HepG2 (cell line): ENCODE data around the gene CELSR3. TPM values are rescaled to one million over a fixed set of nuclear protein-coding genes. Genes with fewer than 3 reads are reported as not detected.

Source experiments
- ARHGAP35 ChIP-seq: sonication (generic); formaldehyde crosslinking; IDR thresholded peaks from 2 replicates; pipeline ENCODE4 v1.9.0; 2022; ENCODE audit warnings: mild to moderate bottlenecking, inconsistent platforms, moderate library complexity, missing genetic modification reagents, borderline replicate concordance
- BHLHE40 ChIP-seq: IDR thresholded peaks from 2 replicates; pipeline ENCODE4 v1.6.1; 2011; ENCODE audit warnings: low read length, improper control_type of control experiment
- BRF2 ChIP-seq: sonication (generic); formaldehyde crosslinking; IDR thresholded peaks from 2 replicates; pipeline ENCODE4 v1.8.1; 2022; ENCODE audit warnings: mild to moderate bottlenecking, missing genetic modification reagents
- FOXK2 ChIP-seq: fragments of 450-650 bp; IDR thresholded peaks from 2 replicates; pipeline ENCODE4 v1.6.1; 2016
- HOXA5 ChIP-seq: sonication (generic); formaldehyde crosslinking; IDR thresholded peaks from 2 replicates; pipeline ENCODE4 v1.4.0; 2020; ENCODE audit warnings: missing genetic modification reagents
- KDM2A ChIP-seq: sonication (generic); formaldehyde crosslinking; IDR thresholded peaks from 2 replicates; pipeline ENCODE4 v1.4.0; 2020; ENCODE audit warnings: low read depth, missing genetic modification reagents, borderline replicate concordance
- MED8 ChIP-seq: sonication (generic); formaldehyde crosslinking; IDR thresholded peaks from 2 replicates; pipeline ENCODE4 v1.8.1; 2023; ENCODE audit warnings: mild to moderate bottlenecking, missing genetic modification reagents; ENCODE audit not compliant: insufficient replicate concordance
- MYPOP ChIP-seq: sonication (generic); formaldehyde crosslinking; IDR thresholded peaks from 2 replicates; pipeline ENCODE4 v1.8.1; 2023; ENCODE audit warnings: mild to moderate bottlenecking, moderate library complexity, missing genetic modification reagents
- NR2F6 ChIP-seq, 2 experiments: IDR thresholded peaks; 2 replicates each; pipeline ENCODE4 v1.6.1; 2016; ENCODE audit warnings: antibody characterized with exemption in 1 of 2, mild to moderate bottlenecking in 1 of 2
- PRDM15 ChIP-seq: sonication (generic); formaldehyde crosslinking; IDR thresholded peaks from 2 replicates; pipeline ENCODE4 v1.4.0; 2020; ENCODE audit warnings: missing genetic modification reagents
- PRPF4 ChIP-seq: fragments of 200-400 bp; formaldehyde crosslinking; IDR thresholded peaks from 2 replicates; pipeline ENCODE4 v1.6.1; 2016; ENCODE audit warnings: low read length, low read depth; ENCODE audit not compliant: poor library complexity, severe bottlenecking
- SETDB1 ChIP-seq: sonication (generic); formaldehyde crosslinking; IDR thresholded peaks from 2 replicates; pipeline ENCODE4 v1.5.1; 2020; ENCODE audit warnings: missing genetic modification reagents, mild to moderate bottlenecking, borderline replicate concordance
- SOX6 ChIP-seq, 2 experiments: fragments of 450-650 bp in 1 of 2; sonication (generic) in 1 of 2; formaldehyde crosslinking in 1 of 2; IDR thresholded peaks; 2 replicates each; pipeline versions ENCODE4 v1.4.0 to v1.6.1; 2017 to 2020; ENCODE audit warnings: antibody characterized with exemption in 1 of 2, mild to moderate bottlenecking in 1 of 2, missing genetic modification reagents in 1 of 2
- TCF12 ChIP-seq, 2 experiments: fragments of 450-650 bp in 1 of 2; sonication (generic) in 1 of 2; formaldehyde crosslinking in 1 of 2; IDR thresholded peaks; 2 replicates each; pipeline versions ENCODE4 v1.6.1 to v1.8.0; 2017 to 2022; ENCODE audit warnings: antibody characterized with exemption in 1 of 2, mild to moderate bottlenecking in 1 of 2, missing genetic modification reagents in 1 of 2, moderate library complexity in 1 of 2
- ZNF143 ChIP-seq: sonication (generic); formaldehyde crosslinking; IDR thresholded peaks from 2 replicates; pipeline ENCODE4 v1.4.0; 2020; ENCODE audit warnings: missing genetic modification reagents
- ZNF274 ChIP-seq: sonication (generic); formaldehyde crosslinking; IDR thresholded peaks from 2 replicates; pipeline ENCODE4 v1.5.1; 2020; ENCODE audit warnings: mild to moderate bottlenecking, missing genetic modification reagents
- ZNF569 ChIP-seq: sonication (generic); formaldehyde crosslinking; IDR thresholded peaks from 2 replicates; pipeline ENCODE4 v1.5.0; 2020; ENCODE audit warnings: mild to moderate bottlenecking, missing genetic modification reagents, moderate library complexity, borderline replicate concordance
- ZNF597 ChIP-seq: sonication (generic); formaldehyde crosslinking; IDR thresholded peaks from 2 replicates; pipeline ENCODE4 v1.5.0; 2020; ENCODE audit warnings: missing genetic modification reagents
- ZNF605 ChIP-seq: sonication (generic); formaldehyde crosslinking; IDR thresholded peaks from 2 replicates; pipeline ENCODE4 v1.8.0; 2022; ENCODE audit warnings: mild to moderate bottlenecking, missing genetic modification reagents
- ZNF7 ChIP-seq: IDR thresholded peaks from 2 replicates; pipeline ENCODE4 v1.6.1; 2016; ENCODE audit warnings: missing biosample characterization, missing genetic modification reagents
- ZNF782 ChIP-seq: sonication (generic); formaldehyde crosslinking; IDR thresholded peaks from 2 replicates; pipeline ENCODE4 v1.4.0; 2020; ENCODE audit warnings: missing genetic modification reagents, mild to moderate bottlenecking, borderline replicate concordance
- polyA plus RNA-seq, 8 experiments: library from polyadenylated mRNA; depleted of rRNA in 3 of 8; stranded (reverse) in 7 of 8; unstranded in 1 of 8; fragments of >200 nt; fragmentation: Illumina TruSeq in 4 of 8; extraction: Trizol in 4 of 8; gene quantifications; 2 replicates each; pipeline versions ENCODE4 v1.2.1 to v1.2.3, GENCODE V29; 2011 to 2016; ENCODE audit warnings: low read depth in 4 of 8, missing spikeins in 1 of 8, mixed read lengths in 1 of 8; ENCODE audit not compliant: insufficient read depth in 1 of 8
- total RNA-seq, 5 experiments: library from RNA; depleted of rRNA; stranded (reverse); fragments of >200 nt; fragmentation: Illumina TruSeq; extraction: Trizol; gene quantifications; 2 replicates each; pipeline ENCODE4 v1.2.3, GENCODE V29; 2016; ENCODE audit warnings: low read depth in 1 of 5

The CELSR3 gene
- total and polyA plus RNA-seq, 2 of the 13 experiments (the other 11 are each of a cell fraction or from before 2014, with no cell fraction given): 5.4 to 6.7 TPM

- peak; percentile 78 for TF ChIP-seq NR2F6 (IDR thresholded peaks at IDR 0.05)
- TF ChIP-seq NR2F6 (CRISPR knock-in tag; IDR thresholded peaks at IDR 0.05): peak; percentile 86
- no peak for TF ChIP-seq HOXA5 (CRISPR knock-in tag)
- TF ChIP-seq PRDM15 (CRISPR knock-in tag): 0 out of 2 replicates have a peak, but pooled peaks have one; percentile 3
- no peak for TF ChIP-seq BHLHE40
- no peak for TF ChIP-seq ZNF605
- TF ChIP-seq ZNF7 (CRISPR knock-in tag): no peak
- TF ChIP-seq TCF12 (IDR thresholded peaks at IDR 0.05): no peak
- peak; percentile 95; the same call in 1 of the 2 replicates for TF ChIP-seq TCF12 (CRISPR knock-in tag; IDR thresholded peaks at IDR 0.05)
- TF ChIP-seq ZNF782 (CRISPR knock-in tag): peak; percentile 70; the same call in 1 of the 2 replicates
- no peak for TF ChIP-seq ZNF143 (CRISPR knock-in tag)
- TF ChIP-seq SETDB1: no peak
- no peak for TF ChIP-seq SOX6 (IDR thresholded peaks at IDR 0.05)
- TF ChIP-seq SOX6 (CRISPR knock-in tag; IDR thresholded peaks at IDR 0.05): peak; percentile 84
- peak; percentile 48; the same call in 1 of the 2 replicates for TF ChIP-seq FOXK2
- peak; percentile 81; the same call in 1 of the 2 replicates for TF ChIP-seq BRF2 (CRISPR knock-in tag)
- no peak for TF ChIP-seq PRPF4
- peak; percentile 100 for TF ChIP-seq MYPOP (CRISPR knock-in tag)
- TF ChIP-seq ZNF274 (CRISPR knock-in tag): peak; percentile 54
- peak; percentile 87 for TF ChIP-seq MED8 (CRISPR knock-in tag)
- no peak for TF ChIP-seq ZNF569 (CRISPR knock-in tag)
- TF ChIP-seq ZNF597 (CRISPR knock-in tag): no peak
- peak; percentile 90 for TF ChIP-seq KDM2A (CRISPR knock-in tag)
- no peak for TF ChIP-seq ARHGAP35
Observed at GRCh38 chr3:48609088-48610005, 53.3 kb downstream of the CELSR3 start, which contains the start of gene UQCRC1 (continued).
